Stimulated activated CD4-positive, alpha-beta T cell treated with anti-CD3 and anti-CD28 coated beads, Interleukin-1b, Interleukin-23, amount 100 ng/mL, for 24 hours (primary cell): ENCODE measurements around the gene FGD5.

Experiments used
- DNase-seq, 4 experiments: peaks; one replicate each; pipeline ENCODE4 v3.0.0-alpha.2; 2020; ENCODE audit warnings: low read depth in 4 of 4, low spot score in 1 of 4

Gene FGD5

GRCh38 chr3:14826069-14826468 lies 7.3 kb downstream of the FGD5 start:
- no peak for DNase-seq

GRCh38 chr3:14827776-14828175 lies 9.0 kb downstream of the FGD5 start:
- DNase-seq, result no peak

- no peak for DNase-seq
Observed at GRCh38 chr3:14829811-14830210, 11.0 kb downstream of the FGD5 start.

GRCh38 chr3:14831916-14832450 lies 13.2 kb downstream of the FGD5 start:
- DNase-seq, result no peak

- no peak for DNase-seq
Observed at GRCh38 chr3:14832975-14833722, 14.4 kb downstream of the FGD5 start.

- DNase-seq, result no peak
Observed at GRCh38 chr3:14834121-14834520, 15.4 kb downstream of the FGD5 start.

GRCh38 chr3:14834807-14835466 lies 16.2 kb downstream of the FGD5 start:
- DNase-seq, result no peak

- no peak for DNase-seq
Observed at GRCh38 chr3:14836049-14836468, 17.3 kb downstream of the FGD5 start.

- DNase-seq, result no peak
Observed at GRCh38 chr3:14837186-14837877, 18.6 kb downstream of the FGD5 start.

GRCh38 chr3:14837878-14838258 lies 19.1 kb downstream of the FGD5 start:
- no peak for DNase-seq

- no peak for DNase-seq
Observed at GRCh38 chr3:14839236-14839635, 20.5 kb downstream of the FGD5 start.

- DNase-seq, result no peak
Observed at GRCh38 chr3:14841836-14842235, 23.1 kb downstream of the FGD5 start.

GRCh38 chr3:14842277-14842676 lies 23.5 kb downstream of the FGD5 start:
- DNase-seq, result no peak

- no peak for DNase-seq
Observed at GRCh38 chr3:14843321-14843720, 24.6 kb downstream of the FGD5 start.

GRCh38 chr3:14844386-14845170 lies 25.8 kb downstream of the FGD5 start:
- no peak for DNase-seq

- DNase-seq, result no peak
Observed at GRCh38 chr3:14845180-14845579, 26.4 kb downstream of the FGD5 start.

GRCh38 chr3:14845826-14846225 lies 27.1 kb downstream of the FGD5 start:
- DNase-seq, result no peak

- DNase-seq, result no peak
Observed at GRCh38 chr3:14846226-14846880, 27.6 kb downstream of the FGD5 start.

- DNase-seq, result no peak
Observed at GRCh38 chr3:14847613-14848541, 29.1 kb downstream of the FGD5 start.

GRCh38 chr3:14848906-14849305 lies 30.1 kb downstream of the FGD5 start:
- DNase-seq, result no peak
